BLaER1 (cell line): ENCODE measurements around the gene OPRD1.

Experiments used
- H3K27ac ChIP-seq: shearing (Covaris generic); formaldehyde crosslinking; 2 replicates; pipeline ENCODE4 v1.8.1; 2022
- H3K27me3 ChIP-seq: shearing (Covaris generic); formaldehyde crosslinking; 2 replicates; pipeline ENCODE4 v1.8.1; 2022
- H3K36me3 ChIP-seq: shearing (Covaris generic); formaldehyde crosslinking; 2 replicates; pipeline ENCODE4 v1.8.1; 2022
- H3K4me1 ChIP-seq: shearing (Covaris generic); formaldehyde crosslinking; 2 replicates; pipeline ENCODE4 v1.8.1; 2022
- H3K4me2 ChIP-seq: shearing (Covaris generic); formaldehyde crosslinking; 2 replicates; pipeline ENCODE4 v1.8.1; 2022
- H3K4me3 ChIP-seq: shearing (Covaris generic); formaldehyde crosslinking; 2 replicates; pipeline ENCODE4 v1.8.1; 2022
- H3K9ac ChIP-seq: shearing (Covaris generic); formaldehyde crosslinking; 2 replicates; pipeline ENCODE4 v1.8.1; 2022
- H3K9me3 ChIP-seq: shearing (Covaris generic); formaldehyde crosslinking; 2 replicates; pipeline ENCODE4 v1.8.1; 2022
- H4K20me1 ChIP-seq: shearing (Covaris generic); formaldehyde crosslinking; 2 replicates; pipeline ENCODE4 v1.8.1; 2022
- Cebpa-rat ChIP-seq: shearing (Covaris generic); IDR thresholded peaks from 2 replicates; pipeline ENCODE4 v1.8.1; 2022

Gene OPRD1

GRCh38 chr1:28899267-28899666 is 87.3 kb downstream of the OPRD1 start:
- peaks cover 3% of the 10 kb centered on the region for H3K9me3 ChIP-seq
- H3K27ac ChIP-seq = no peak overlapping the region
- TF ChIP-seq Cebpa-rat = no peak
- H3K27me3 ChIP-seq = no peaks in the 10 kb centered on the region
- peaks cover 19% of the 10 kb centered on the region for H3K4me1 ChIP-seq
- H3K4me2 ChIP-seq = peak overlapping the region; percentile 69
- peaks cover 17% of the 10 kb centered on the region; the same call in 1 of the 2 replicates for H3K36me3 ChIP-seq
- H4K20me1 ChIP-seq = peaks cover 64% of the 10 kb centered on the region
- H3K9ac ChIP-seq = no peak overlapping the region
- H3K4me3 ChIP-seq = no peak overlapping the region

DNA sequence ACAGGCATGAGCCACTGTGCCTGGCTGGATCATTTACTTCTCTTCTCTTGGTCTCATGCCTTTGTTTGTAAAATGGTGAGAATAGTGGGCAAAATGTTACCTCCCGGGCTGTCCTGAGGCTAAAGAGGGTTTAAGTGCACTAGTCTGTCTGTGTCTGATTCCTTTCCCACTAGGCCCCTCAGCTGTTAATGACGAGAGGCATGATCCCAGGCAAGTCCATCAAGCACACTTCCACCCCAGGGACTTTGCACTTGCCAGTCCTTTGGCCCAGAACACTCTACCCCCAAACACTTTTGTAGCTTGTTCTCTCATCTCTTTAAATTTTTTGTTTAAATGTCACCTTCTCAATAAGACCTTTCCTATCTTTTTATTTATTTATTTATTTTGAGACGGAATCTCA is 88.6 kb downstream of the OPRD1 start:
- TF ChIP-seq Cebpa-rat = no peak

GRCh38 chr1:28902738-28903137 is 90.8 kb downstream of the OPRD1 start:
- Histone ChIP-seq H4K20me1 (peaks cover 50% of the 10 kb centered on the region), H3K9me3 (peaks cover 8% of the 10 kb centered on the region), H3K4me3 (no peak overlapping the region), H3K27ac (no peak overlapping the region), H3K4me2 (no peak overlapping the region), H3K4me1 (peaks cover 18% of the 10 kb centered on the region), H3K9ac (no peak overlapping the region), H3K36me3 (0 out of 2 replicates have a peak, but pooled peaks cover 9% of the 10 kb centered on the region), H3K27me3 (no peaks in the 10 kb centered on the region)
- no peak for TF ChIP-seq Cebpa-rat

More for the DNA sequence above, 88.6 kb downstream of the OPRD1 start:
- Histone ChIP-seq H3K36me3 (0 out of 2 replicates have a peak, but pooled peaks cover 9% of the 10 kb centered on the region), H3K4me3 (no peak overlapping the region), H3K4me1 (peaks cover 19% of the 10 kb centered on the region), H3K9me3 (peaks cover 8% of the 10 kb centered on the region), H3K27me3 (no peaks in the 10 kb centered on the region), H3K9ac (no peak overlapping the region), H3K27ac (no peak overlapping the region), H4K20me1 (peaks cover 64% of the 10 kb centered on the region), H3K4me2 (no peak overlapping the region)

- H3K9ac ChIP-seq = no peak overlapping the region
- no peak overlapping the region for H3K4me3 ChIP-seq
- H4K20me1 ChIP-seq = peaks cover 30% of the 10 kb centered on the region; the same call in 1 of the 2 replicates
- H3K36me3 ChIP-seq = 0 out of 2 replicates have a peak, but pooled peaks cover 6% of the 10 kb centered on the region
- H3K9me3 ChIP-seq = peaks cover 8% of the 10 kb centered on the region
- H3K4me1 ChIP-seq = peaks cover 11% of the 10 kb centered on the region
- TF ChIP-seq Cebpa-rat = no peak
- H3K4me2 ChIP-seq = no peak overlapping the region
- no peak overlapping the region for H3K27ac ChIP-seq
- H3K27me3 ChIP-seq = no peaks in the 10 kb centered on the region
Measured at GRCh38 chr1:28905921-28906666, 94.1 kb downstream of the OPRD1 start.

DNA sequence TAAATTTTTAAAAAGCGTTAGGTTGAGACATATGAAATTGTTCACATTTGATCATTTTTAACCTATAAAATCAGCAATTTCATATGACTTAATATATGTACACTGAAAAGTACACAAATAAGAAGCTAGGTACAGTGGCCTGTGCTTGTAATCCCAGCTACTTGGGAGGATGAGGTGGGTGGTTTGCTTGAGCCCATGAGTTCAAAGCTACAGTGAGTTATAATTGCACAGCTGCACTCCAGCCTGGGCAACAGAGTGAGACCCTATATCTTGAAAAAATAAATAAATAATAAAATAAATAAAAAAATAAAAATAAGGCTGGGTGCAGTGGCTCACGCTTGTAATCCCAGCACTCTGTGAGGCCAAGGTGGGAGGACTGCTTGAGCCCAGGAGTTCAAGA is 97.2 kb downstream of the OPRD1 start:
- Histone ChIP-seq H3K9ac (no peak overlapping the region), H3K27me3 (no peaks in the 10 kb centered on the region), H3K27ac (no peak overlapping the region), H3K36me3 (0 out of 2 replicates have a peak, but pooled peaks cover 4% of the 10 kb centered on the region), H3K9me3 (peaks cover 6% of the 10 kb centered on the region), H3K4me1 (peaks cover 19% of the 10 kb centered on the region), H3K4me3 (no peak overlapping the region), H3K4me2 (no peak overlapping the region), H4K20me1 (peaks cover 14% of the 10 kb centered on the region; the same call in 1 of the 2 replicates)
- no peak for TF ChIP-seq Cebpa-rat

DNA sequence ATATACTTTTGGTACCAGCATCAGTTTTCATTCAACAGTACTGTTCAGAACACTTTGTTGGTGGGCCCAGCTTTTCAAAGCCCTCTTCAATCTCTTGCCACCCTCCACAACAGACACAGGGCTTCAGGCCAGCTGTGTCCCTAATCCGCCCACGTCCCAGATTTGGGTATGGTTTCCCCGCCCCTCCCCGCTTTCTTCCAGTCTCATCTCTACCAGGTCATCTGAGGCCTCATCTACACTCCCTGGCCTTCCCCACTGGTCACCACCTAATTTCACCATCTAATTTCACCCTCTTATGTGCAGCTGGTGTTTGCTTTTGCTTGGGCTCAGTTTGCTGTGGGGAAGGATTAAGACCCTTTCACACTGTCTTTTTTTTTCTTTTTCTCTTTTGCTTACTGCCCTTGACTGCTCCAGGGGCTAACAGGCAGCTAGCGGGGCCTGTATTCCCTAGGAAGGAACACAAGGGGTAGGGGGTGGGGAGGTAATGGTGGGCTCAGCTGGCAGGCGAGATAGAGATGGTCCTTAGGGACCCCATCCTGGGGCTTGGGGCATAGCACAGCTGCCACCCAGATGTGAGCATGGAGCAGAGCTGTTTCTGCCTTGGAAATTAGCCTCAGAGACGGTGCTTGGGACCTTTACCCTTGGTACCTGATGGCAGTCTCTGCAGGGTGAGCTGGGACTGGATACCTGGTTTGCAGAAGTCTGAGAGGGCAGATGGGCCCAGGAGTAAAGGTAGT is 98.6 kb downstream of the OPRD1 start:
- no peaks in the 10 kb centered on the region for H3K27me3 ChIP-seq
- peaks cover 23% of the 10 kb centered on the region for H3K4me1 ChIP-seq
- H3K36me3 ChIP-seq = no peaks in the 10 kb centered on the region
- no peak for TF ChIP-seq Cebpa-rat
- no peak overlapping the region for H3K4me3 ChIP-seq
- peak overlapping the region; percentile 52 for H3K4me2 ChIP-seq
- H3K9ac ChIP-seq = peak overlapping the region; percentile 44
- peaks cover 25% of the 10 kb centered on the region for H4K20me1 ChIP-seq
- H3K9me3 ChIP-seq = no peaks in the 10 kb centered on the region
- H3K27ac ChIP-seq = no peak overlapping the region

GRCh38 chr1:28913786-28914227 is 101.8 kb downstream of the OPRD1 start:
- no peak for TF ChIP-seq Cebpa-rat
- Histone ChIP-seq H3K9ac (peak overlapping the region; percentile 81), H3K4me3 (peak overlapping the region; percentile 80), H3K4me1 (peaks cover 39% of the 10 kb centered on the region), H3K27me3 (no peaks in the 10 kb centered on the region), H3K36me3 (no peaks in the 10 kb centered on the region), H3K4me2 (peak overlapping the region; percentile 91), H4K20me1 (peaks cover 57% of the 10 kb centered on the region), H3K27ac (peak overlapping the region; percentile 62; the same call in 1 of the 2 replicates), H3K9me3 (no peaks in the 10 kb centered on the region)

- Histone ChIP-seq H3K27ac (peak within 1 kb of the TSS; percentile 87), H3K9ac (peak within 1 kb of the TSS; percentile 81)
Measured at GRCh38 chr1:28914228-28915030, 102.5 kb downstream of the OPRD1 start, which contains the start of gene EPB41. TSS of gene EPB41 (plus strand) at chr1:28914569. CDS start at chr1:28987438, 72,869 bp downstream.

More at GRCh38 chr1:28914228-28915030, 102.5 kb downstream of the OPRD1 start, which contains the start of gene EPB41:
- peaks cover 39% of the 10 kb centered on the region for H3K4me1 ChIP-seq
- no peaks in the 10 kb centered on the region for H3K9me3 ChIP-seq
- no peaks in the 10 kb centered on the region for H3K36me3 ChIP-seq
- peak within 1 kb of the TSS; percentile 91 for H3K4me2 ChIP-seq
- H3K27me3 ChIP-seq = no peaks in the 10 kb centered on the region
- peaks cover 63% of the 10 kb centered on the region for H4K20me1 ChIP-seq
- H3K4me3 ChIP-seq = peak within 1 kb of the TSS; percentile 80
- TF ChIP-seq Cebpa-rat = no peak
